Fibroblast of peridontal ligament (primary cell): Measurements from ENCODE around the gene MARVELD3.
"Not testable (repeated sequence)": the region's sequence is repeated elsewhere in the genome, so short reads cannot be mapped to it uniquely, and the experiment has no call there.

Experiments
- DNase-seq: peaks from one replicate; pipeline ENCODE4 v3.0.0-alpha.2; 2010; ENCODE audit errors: extremely low read depth

Gene MARVELD3, protein sequence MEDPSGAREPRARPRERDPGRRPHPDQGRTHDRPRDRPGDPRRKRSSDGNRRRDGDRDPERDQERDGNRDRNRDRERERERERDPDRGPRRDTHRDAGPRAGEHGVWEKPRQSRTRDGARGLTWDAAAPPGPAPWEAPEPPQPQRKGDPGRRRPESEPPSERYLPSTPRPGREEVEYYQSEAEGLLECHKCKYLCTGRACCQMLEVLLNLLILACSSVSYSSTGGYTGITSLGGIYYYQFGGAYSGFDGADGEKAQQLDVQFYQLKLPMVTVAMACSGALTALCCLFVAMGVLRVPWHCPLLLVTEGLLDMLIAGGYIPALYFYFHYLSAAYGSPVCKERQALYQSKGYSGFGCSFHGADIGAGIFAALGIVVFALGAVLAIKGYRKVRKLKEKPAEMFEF

DNA sequence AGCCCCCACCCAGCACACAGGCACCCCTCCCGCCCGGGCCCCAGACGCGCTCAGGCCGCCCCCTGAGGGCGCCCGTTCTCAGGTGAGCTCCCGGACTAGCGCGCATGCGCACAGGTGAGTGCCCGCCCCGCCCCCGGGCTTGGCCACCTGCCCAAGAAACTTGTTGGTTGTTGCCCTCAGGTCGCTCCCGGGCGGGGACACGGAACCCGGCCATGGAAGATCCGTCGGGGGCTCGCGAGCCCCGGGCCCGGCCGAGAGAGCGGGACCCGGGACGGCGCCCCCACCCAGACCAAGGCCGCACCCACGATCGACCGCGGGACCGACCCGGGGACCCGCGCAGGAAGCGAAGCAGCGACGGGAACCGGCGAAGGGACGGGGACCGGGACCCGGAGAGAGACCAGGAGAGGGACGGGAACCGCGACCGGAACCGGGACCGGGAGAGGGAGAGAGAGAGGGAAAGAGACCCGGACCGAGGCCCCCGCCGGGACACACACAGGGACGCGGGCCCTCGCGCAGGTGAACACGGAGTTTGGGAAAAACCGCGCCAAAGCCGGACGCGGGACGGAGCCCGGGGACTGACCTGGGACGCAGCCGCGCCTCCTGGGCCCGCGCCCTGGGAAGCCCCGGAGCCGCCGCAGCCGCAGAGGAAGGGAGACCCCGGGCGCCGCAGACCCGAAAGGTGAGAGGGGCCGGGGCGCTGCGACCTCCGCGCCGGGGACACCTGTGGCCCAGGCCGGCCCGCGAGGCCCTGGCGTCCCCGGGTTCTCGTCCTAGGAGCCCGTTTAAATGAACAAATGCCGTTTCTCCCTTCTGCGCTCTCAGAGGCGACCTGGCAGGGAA, at the start of gene MARVELD3:
TSS of gene MARVELD3 (plus strand) at position 167 of the 840 bp plus-strand sequence. CDS start at position 213, 46 bp downstream.
- DNase-seq, result no peak

DNA sequence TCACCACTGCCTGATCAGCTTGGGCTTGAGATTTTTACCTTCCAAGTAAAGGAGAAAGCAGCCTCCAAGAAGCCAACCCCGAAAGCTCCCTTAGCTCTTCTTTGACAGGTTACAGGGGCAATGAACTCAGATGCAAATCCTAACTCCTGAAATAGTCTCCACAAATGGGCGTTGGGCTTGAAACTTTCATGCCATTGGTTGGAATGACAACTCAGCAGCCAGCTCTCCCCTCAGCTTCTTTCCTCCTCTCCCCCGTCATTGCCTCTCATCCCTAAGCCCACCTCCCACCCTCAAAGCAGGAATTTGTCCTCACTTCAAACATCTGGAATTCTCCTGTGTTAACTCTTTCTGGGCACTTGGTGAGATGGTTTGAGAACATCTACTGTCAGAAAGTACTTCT, 49.0 kb upstream of the MARVELD3 start, which contains the start of gene TAT:
TSS of gene TAT (minus strand) at position 122 of the 400 bp plus-strand sequence. CDS start 677 bp downstream, outside the sequence.
- DNase-seq, result no peak

DNA sequence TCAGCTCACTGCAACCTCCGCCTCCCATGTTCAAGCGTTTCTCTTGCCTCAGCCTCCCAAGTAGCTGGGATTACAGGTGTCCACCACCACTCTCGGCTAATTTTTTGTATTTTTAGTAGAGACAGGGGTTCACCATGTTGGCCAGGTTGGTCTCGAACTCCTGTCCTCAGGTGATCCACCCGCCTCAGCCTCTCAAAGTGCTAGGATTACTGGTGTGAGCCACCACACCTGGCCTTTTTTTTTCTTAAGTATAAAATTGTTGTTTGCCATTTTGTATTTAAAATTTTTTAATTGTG, 43.5 kb upstream of the MARVELD3 start:
- DNase-seq, result not testable (repeated sequence)

DNA sequence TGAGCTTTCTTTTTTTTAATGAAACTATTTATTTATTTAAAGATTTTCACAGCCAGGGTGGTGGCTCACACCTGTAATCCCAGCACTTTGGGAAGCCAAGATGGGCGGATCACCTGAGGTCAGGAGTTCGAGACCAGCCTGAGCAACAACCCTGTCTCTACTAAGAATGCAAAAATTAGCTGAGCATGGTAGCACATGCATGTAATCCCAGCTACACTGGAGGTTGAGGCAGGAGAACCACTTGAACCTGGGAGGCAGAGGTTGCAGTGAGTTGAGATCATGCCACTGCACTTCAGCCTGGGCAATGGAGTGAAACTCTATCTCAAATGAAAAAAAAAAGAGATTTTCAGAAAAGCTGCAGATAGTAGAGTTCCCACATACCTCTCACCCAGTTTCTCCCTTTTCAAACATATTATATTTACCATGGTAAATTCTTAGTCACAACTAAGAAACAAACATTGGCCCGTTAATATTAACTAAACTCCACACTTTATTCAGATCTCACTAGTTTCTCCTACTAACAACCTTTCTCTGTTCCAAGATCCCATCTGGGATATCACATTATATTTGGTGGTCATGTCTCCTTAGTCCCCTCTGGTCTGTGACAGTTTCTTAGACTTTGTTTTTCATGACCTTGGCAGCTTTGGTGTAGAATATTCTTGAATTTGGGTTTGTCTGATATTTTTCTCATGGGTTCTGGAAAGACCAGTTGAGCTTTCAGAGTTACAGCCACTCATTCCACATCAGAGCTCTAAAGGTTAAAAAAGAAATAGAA, 41.3 kb upstream of the MARVELD3 start:
- DNase-seq, result no peak

DNA sequence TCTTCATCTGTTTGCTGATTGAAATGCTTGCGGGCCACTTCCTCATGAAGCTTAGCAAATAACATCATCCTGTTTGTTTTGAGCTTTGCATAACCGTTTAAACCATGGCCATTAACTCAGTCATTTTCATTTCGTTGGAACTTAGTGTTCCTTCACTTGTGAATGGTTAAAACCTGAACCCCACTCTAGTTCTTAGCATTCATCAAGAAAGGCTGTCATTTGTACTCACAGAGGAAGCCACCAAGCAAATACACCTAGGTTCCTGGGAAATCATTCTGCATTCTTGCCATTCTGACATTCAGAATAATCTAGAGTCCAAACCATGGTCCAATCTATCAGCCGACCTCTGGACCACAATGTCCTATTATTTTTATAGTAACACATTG, 40.7 kb upstream of the MARVELD3 start:
- DNase-seq, result no peak

DNA sequence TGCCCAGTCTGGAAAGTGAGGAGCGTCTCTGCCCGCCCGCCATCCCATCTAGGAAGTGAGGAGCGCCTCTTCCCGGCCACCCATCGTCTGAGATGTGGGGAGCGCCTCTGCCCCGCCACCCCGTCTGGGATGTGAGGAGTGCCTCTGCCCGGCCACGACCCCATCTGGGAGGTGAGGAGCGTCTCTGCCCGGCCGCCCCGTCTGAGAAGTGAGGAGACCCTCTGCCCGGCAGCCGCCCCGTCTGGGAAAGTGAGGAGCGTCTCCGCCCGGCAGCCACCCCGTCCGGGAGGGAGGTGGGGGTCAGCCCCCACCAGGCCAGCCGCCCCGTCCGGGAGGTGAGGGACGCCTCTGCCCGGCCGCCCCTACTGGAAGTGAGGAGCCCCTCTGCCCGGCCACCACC, 36.6 kb upstream of the MARVELD3 start:
- not testable (repeated sequence) for DNase-seq

DNA sequence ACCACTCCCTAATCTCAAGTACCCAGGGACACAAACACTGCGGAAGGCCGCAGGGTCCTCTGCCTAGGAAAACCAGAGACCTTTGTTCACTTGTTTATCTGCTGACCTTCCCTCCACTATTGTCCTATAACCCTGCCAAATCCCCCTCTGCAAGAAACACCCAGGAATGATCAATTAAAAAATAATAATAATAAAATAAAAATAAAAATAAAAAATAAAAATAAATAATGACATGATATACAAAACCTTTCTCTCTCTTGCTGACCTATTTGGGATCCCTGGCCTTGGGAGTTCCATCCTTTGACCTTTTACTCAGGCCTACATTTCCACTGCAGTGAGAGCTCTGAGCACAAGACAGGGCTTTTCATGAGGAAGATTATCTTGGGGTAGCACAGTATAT, 35.9 kb upstream of the MARVELD3 start:
- DNase-seq, result not testable (repeated sequence)

DNA sequence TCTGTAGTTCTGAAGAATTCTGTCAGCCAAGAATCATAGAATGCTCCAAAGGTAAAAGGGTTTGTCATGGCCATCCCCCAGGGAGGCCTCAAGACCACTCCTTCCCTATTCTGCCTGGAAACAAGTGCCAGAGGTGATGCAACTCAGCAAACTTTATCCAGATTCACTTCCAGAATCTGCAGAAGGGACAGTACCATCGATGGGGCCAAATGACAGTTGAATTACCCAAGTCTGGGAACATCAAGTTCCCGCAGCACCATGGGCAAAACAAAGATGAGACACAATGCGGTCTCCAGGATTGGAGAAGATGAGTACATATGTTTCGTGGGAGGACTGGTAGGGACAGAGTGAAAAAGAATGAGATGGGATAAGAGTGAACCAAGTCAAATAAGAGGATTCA, 35.4 kb upstream of the MARVELD3 start:
- DNase-seq, result no peak

DNA sequence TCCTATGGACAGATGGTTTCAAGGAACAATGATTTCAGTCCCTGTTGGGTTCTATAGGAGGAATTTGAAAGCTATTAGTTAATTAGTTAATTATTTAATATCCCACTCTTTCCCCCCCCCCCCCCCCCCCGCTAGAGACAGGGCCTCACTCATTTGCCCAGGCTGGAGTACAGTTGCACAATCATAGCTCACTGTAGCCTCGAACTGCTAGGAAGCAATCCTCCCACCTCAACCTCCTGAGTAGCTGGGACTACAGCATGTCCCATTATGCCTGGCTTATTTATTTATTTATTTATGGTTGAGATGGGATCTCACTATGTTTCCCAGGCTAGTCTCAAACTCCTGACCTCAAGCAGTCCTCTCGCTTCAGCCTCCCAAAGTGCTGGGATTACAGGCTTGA, 34.1 kb upstream of the MARVELD3 start:
- no peak for DNase-seq

DNA sequence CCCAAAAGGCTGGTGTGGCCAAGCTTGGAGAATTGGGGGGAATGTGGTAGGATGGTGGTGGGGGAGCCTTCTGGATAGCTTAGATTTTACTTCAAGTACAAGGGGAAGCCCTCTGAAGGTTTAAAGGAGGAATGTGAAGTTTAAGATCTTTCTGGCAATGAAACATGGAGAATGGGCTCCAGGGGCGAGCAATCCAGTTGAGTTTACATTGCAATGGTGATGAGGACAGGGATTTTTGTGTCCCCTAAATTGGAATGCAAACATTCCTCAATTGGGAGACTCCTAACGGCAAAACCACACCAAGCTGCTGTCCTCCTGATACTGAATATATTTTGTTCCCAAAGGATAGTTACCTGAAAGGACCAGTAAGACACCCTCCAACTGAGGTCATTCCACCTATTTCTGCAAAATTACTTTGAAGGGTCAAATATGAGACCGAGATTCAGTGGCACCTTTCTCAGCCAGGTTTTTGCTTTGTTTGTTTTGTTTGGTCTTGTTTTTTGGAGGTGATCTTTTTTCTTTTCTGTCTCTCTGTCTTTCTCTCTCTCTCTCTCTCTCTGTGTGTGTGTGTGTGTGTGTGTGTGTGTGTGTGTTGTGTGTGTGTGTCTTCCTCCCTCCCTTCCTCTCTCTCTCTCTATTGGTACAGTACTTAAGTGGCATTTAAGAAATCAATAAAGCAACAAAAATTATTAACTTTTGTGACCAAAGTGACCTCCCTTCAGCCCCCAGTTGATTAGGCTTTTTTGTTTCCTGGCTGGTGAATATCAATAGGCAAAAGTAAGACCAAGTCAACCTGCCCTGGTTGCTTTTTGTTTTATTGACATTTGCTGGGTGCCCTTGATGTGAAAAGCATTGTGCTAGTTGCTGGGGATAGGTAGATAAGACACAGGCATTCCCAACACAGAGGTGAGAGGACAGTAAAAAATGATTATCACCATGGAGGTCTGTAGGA, 32.7 kb upstream of the MARVELD3 start:
- no peak for DNase-seq

DNA sequence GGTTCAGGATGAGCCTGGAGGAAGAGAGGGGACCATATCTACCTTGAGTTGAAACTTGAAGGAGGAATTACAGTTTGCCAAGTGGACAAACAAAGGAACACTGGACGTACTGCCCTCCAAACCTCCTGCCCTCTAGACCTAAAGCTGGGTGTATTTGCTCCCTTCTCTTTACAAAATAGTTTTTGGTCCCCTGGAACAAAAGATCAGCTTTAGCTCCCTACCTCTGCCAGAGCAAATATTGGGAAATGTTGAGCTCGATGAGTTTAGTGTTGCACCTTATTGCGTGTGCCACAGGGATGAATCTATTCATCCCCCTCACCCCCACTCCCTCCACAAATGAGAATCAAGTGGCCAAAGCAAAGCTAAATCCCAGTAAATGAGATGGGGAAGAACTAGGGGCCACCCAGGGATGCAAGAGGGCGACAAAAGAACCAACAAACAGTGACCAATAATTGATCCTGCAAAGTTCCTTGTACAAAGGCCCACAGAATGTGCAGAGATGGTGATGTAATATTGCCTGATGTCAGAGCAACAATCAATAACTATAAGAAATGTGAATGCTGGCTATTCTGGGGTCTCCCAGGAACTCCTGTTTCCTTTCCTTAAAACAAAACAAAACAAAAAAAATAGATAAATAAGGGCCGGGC, 31.9 kb upstream of the MARVELD3 start:
- no peak for DNase-seq

DNA sequence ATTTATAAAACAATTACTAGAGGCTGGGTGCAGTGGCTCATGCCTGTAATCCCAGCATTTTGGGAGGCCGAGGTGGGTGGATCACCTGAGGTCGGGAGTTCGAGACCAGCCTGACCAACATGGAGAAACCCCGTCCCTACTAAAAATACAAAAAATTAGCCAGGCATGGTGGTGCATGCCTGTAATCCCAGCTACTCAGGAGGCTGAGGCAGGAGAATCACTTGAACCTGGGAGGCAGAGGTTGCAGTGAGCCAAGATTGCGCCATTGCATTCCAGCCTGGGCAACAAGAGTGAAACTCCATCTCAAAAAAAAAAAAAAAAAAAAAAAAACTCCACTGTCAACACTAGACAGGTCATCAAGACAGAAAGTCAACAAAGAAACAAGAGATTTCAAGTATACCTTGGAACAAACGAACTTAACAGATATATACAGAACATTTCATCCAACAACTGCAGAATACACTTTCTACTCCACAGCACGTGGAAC, 30.6 kb upstream of the MARVELD3 start:
- not testable (repeated sequence) for DNase-seq

DNA sequence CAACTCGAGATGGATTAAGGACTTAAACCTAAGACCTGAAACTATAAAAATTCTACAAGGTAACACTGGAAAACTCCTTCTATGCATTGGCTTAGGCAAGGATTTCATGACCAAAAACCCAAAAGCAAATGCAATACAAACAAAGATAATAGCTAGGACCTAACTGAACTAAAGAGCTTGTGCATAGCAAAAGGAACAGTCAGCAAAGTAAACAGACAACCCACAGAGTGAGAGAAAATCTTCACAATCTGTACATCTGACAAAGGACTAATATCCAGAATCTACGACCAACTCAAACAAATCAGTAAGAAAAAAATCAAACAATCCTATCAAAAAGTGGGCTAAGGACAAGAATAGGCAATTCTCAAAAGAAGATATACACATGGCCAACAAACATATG, 27.6 kb upstream of the MARVELD3 start:
- not testable (repeated sequence) for DNase-seq

DNA sequence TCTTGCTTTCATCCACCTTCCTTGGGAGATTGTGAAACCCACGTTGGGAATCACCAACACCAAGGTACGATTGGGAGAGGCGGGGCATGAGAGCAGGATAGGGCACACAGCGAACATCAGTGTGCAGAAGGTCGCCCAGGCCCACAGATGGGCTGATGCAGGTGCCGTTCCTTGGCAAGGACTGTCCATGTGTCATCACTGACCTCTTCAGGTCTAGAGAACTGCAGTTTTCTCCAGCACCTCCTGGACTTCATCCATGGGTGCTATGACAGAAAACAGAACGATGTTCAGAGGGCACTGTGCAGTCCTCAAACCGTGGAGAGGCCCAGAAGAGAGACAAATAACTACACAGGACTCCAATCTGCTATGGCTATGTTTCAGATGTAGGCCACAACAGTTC, 25.2 kb upstream of the MARVELD3 start:
- DNase-seq, result no peak

DNA sequence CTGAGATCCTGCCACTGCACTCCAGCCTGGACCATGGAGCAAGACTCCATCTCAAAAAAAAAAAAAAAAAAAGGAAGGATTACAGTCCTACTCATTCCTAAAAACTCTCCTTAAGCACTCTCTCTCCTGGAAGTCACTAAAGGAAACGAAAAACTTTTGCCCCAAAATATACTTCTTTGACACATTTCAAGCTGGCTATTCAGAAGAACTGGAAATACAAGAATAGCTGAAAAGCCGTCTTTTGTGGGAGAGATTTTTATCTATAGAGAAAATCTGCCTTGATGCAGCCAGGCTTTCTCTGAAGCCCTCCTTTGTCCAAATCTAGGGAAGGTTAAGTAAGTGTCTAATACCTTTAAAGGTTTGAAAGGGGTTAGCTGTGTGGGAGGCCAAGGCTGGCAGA, 16.9 kb upstream of the MARVELD3 start:
- DNase-seq, result no peak

DNA sequence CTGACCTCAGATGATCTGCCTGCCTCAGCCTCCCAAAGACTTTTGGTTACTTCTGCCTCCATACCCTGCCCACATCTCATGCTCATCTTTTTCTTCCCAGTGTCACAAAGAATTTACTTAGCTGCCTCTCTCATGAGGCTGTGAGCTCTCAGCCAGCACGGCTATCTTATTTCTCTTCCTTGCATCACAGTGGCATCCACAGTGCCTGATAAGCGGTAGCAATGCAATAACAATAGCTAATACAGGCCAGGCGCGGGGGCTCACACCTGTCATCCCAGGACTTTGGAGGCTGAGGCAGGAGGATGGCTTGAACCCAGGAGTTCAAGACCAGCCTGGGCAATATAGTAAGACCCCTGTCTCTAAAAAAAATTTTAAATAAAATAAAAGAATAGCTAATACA, 15.5 kb upstream of the MARVELD3 start:
- DNase-seq, result no peak

DNA sequence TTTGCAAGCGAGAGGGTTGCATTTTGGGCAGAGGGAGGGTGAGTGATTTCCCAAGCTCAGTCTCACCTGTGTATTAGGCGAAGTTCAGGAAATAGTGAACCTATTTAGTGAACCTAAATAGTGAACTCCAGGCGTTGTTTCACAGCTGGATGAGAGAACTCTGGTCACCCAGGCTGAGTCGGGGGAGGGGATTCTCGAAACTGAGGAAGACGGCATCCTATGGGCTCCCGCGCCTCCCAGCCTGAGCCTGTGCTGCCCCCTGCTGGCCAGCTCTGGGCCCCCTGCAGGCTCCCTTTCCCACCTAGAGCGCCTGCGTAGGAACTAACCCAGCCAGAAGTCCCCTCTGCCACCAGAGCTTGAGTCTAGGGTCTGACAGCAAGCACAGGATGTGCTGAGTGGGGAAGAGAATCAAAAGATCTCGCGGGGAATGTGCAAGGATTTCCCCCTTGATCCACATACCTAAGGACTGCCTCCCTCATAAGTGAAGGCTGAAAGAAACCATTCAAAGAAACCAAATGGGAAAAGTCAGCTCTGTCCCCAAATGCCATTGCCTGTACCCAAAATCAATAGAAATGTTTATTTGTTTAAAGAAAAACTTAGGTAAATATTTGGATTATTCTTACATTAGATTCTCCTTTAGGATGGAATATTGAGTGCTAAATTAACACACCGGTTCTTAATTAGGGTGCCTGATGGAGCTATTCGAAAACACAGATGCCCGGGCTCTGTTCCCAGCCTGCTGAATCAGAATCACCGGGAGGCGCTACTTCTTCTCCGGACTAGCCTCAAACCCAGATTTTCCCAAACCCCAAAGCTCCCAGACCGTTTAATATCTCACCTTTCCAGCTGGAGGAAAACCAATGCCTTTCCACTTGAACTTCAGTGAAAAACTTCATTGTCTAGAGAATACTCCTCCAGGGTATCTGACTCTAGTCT, 14.8 kb upstream of the MARVELD3 start:
- peak; percentile 37 for DNase-seq

DNA sequence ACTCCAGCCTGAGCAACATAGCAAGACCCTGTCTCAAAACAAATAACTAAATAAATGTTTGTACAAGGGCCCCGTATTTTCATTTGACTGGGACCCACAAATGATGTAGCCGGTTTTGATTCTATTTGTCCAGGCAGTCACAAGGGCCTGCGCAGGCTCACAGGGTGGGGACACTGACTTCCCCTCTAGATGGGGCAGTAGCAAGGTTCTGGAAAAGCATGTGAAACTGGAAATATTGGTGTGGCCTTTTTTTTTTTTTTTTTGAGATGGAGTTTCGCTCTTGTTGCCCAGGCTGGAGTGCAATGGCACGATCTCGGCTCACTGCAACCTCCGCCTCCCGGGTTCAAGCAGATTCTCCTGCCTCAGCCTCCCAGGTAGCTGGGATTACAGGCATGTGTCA, 11.0 kb upstream of the MARVELD3 start:
- DNase-seq, result not testable (repeated sequence)

DNA sequence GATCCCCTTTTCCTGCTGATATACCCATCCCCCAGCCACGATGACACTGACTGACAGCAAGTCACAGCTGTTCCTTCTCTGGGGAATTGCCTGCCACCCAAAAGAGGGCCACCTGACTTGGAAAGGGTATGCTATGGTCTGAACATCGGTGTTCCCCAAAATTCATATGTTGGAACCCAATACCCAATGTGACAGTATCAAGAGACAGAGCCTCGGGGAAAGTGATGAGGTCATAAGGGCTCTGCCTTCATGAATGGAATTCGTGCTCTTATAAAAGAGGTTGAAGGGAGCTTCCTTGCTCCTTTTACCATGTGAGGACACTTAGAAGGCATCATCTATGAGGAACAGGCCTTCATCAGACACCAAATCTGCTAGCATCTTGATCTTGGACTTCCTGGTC, 7.6 kb upstream of the MARVELD3 start:
- DNase-seq, result no peak
